ENCODE measurements around the gene C5AR1.
"Not testable (repeated sequence)": the region's sequence is repeated elsewhere in the genome, so short reads cannot be mapped to it uniquely, and the experiment has no call there.

The C5AR1 gene

DNA sequence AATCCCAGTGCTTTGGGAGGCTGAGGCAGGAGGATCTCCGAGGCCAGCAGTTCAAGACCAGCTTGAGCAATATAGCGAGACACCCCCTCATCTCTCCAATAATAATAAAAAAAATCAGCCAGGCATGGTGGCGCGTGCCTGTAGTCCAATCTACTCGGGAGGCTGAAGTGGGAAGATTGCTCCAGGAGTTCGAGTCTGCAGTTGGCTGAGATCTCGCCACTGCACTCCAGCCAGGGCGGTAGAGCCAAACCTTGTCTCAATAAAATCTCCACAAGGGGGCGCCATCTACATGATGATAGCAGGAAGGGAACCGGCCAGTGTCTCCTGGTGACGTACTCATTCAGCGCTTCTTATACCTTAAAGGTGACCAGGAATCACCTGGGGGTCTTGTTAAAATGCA lies 13.6 kb upstream of the C5AR1 start:
- peak; percentile 21 for DNase-seq

DNA sequence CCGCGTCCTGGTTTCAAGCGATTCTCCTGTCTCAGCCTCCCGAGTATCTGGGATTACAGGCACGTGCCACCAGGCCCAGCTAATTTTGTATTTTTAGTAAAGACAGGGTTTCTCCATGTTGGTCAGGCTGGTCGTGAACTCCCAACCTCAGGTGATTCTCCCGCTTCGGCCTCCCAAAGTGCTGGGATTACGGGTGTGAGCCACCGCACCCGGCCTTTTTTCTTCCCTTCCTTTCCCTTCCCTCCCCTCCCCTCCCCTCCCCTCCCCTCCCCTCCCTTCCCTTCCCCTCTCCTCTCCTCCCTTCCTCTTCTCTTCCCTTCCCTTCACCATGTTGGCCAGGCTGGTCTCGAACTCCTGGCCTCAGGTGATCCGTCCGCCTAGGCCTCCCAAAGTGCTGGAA lies 8.8 kb upstream of the C5AR1 start:
- not testable (repeated sequence) for DNase-seq

- DNase-seq, result peak; percentile 14
Observed at GRCh38 chr19:47302249-47302648, 7.4 kb upstream of the C5AR1 start.

GRCh38 chr19:47303966-47304365 lies 5.7 kb upstream of the C5AR1 start:
- DNase-seq, result peak; percentile 20

- DNase-seq, result no peak
Observed at GRCh38 chr19:47305309-47305751, 4.3 kb upstream of the C5AR1 start.

DNA sequence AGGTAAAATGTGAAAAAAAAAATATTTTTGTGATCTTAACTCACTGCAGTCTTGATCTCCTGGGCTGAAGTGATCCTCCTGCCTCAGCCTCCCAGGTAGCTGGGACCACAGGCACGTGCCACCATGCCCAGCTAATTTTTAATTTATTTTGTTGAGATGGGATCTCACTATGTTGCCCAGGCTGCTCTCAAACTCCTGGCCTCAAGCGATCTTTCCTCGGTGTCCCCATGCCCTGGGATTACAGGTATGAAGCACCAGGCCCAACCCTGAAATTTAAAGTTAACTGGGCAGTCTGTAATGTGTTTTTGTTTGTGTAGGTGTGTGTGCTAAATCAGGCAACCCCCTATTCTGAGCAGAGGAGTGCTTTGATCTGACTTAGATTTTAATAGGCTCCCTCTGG lies 3.4 kb upstream of the C5AR1 start:
- DNase-seq, result no peak

GRCh38 chr19:47309038-47309437 lies 623 bp upstream of the C5AR1 start:
- no peak for DNase-seq

DNA sequence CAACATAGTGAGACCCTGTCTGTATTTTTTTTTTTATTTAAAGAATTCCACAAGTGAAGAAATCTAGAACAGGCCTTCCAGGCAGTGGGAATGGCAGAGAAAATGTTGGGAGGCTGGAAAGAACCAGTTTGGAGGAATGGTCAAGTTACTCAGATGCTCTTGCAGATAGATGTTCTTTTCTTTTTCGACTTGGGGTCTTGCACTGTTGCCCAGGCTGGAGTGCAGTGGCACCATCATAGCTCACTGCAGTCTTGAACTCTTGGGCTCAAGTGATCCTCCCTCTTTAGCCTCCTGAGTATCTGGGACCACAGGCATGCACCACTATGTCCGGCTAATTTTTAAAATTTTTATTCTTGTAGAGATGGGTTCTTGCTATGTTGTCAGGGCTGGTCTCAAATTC lies 662 bp downstream of the C5AR1 start:
- DNase-seq, result no peak

DNA sequence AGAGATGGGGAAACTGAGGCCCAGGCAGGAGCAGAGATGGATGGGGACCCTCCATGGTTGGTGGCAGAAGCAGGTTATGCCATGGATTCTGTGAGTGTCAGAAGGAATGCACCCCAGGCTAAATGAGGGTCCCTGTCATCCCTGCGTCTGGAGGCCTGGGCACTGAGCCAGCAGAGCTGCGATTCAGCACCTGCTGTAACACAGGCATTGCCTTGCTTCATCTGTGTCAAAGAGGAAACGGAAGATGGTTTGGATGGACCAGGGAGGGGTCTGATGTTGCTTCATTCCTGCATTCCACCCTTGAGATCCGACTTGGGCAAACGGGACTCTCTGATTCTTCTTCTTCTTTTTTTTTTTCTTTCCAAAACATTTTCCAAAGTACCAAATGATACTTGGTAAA lies 1.2 kb downstream of the C5AR1 start:
- DNase-seq, result peak; percentile 82

DNA sequence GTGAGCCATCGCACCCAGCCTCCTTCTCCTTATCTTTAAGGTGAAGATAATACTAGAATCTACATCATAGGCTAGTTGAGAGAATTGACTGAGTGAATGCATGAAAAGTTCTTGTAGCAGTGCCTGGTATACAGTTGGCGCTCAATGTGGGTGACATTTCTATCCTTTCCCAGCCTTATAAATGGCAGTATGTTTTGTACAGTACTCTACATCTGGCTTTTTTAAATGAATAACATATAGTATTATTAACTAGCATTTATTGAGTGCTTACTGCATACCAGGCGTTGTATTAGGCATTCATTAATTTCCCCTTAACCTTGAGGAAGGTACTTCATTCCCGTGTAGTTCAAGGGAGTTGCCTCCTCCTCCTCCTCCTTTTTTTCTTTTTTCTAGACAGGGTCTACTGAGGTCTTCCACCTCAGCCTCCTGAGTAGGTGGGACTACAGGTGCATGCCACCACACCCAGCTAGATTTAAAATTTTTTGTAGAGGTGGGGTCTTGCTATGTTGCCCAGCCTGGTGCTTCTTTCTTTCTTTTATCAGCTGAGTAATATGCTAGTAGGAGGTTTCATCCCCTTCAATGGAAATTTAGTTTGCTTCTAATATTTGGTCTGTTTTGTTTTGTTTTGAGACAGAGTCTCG lies 2.8 kb downstream of the C5AR1 start:
- DNase-seq, result no peak

DNA sequence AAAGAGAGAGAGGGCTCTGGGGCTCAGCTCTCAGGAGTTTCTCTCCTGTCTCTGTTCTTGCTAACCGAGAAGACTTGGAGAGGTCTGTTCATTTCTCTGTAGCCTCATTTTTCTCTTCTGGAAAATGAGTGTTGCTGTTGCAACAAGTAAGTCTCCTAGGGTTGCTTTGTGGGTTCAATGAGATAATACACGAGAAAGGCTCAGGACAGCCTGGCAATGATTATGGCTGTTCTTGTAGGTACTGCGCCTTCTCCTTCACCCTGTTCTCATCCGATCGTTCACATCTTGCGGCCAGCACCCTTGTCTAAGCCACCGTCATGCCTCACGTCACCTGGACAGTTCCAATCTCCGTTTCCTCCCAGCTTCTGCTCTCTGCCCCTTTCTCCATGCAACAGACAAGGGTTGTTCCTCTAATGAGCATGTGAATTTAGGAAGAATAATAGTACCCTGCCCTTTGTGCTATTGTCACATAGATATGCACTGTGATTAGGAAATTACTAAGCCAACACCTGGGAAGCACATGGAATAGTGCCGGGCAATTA lies 4.2 kb downstream of the C5AR1 start:
- no peak for DNase-seq

DNA sequence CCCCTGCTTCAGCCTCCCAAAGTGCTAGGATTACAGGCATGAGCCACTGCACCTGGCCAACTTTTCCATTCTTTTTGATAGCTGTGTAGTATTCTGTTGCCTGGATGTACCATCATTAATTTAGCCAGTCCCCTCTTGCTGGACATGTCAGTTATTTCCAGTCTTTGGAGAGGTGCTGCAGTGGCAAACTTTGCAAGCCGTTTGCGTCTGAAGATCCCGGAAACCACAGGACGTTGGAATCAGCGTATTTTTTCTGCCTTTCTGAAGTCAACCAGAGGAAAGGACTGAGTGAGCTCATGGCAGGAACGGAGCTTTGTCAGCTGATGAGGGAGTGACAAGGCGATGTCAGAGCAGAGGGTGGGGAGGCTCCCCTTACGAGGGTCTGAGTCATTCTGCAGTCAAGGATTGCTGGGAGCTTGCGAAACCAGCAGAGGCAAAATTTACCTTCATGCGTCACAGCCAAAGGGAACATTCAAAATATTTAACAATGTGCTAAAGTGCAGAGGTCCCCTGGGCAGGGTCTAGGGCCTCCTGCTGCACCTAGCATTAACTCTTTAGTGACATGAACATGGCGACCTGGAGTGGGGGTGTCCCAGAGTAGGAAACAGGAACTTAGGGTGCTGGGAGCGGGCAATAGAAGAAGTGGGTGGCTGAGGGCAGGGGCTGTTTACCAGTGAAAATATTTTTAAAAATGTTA lies 5.6 kb downstream of the C5AR1 start:
- DNase-seq, result peak; percentile 76

DNA sequence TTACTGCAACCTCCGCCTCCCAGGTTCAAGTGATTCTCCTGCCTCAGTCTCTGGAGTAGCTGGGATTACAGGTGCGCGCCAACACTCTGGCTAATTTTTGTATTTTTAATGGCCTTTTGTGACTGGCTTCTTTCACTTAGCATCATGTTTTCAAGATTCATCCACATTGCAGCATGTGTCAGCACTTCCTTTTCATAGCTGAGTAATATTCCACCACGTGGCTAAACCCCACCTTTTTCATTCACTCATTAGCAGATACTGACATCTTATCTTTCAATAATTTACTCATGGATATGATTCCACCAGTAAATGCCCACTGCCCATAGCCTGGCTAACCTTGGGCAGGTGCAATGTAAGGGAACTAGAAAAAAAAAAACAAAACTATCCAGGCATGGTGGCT lies 6.9 kb downstream of the C5AR1 start:
- no peak for DNase-seq

DNA sequence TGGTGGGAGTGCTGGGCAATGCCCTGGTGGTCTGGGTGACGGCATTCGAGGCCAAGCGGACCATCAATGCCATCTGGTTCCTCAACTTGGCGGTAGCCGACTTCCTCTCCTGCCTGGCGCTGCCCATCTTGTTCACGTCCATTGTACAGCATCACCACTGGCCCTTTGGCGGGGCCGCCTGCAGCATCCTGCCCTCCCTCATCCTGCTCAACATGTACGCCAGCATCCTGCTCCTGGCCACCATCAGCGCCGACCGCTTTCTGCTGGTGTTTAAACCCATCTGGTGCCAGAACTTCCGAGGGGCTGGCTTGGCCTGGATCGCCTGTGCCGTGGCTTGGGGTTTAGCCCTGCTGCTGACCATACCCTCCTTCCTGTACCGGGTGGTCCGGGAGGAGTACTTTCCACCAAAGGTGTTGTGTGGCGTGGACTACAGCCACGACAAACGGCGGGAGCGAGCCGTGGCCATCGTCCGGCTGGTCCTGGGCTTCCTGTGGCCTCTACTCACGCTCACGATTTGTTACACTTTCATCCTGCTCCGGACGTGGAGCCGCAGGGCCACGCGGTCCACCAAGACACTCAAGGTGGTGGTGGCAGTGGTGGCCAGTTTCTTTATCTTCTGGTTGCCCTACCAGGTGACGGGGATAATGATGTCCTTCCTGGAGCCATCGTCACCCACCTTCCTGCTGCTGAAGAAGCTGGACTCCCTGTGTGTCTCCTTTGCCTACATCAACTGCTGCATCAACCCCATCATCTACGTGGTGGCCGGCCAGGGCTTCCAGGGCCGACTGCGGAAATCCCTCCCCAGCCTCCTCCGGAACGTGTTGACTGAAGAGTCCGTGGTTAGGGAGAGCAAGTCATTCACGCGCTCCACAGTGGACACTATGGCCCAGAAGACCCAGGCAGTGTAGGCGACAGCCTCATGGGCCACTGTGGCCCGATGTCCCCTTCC lies 10.5 kb downstream of the C5AR1 start:
- no peak for DNase-seq

- no peak for DNase-seq
Observed at GRCh38 chr19:47321630-47322029, 12.0 kb downstream of the C5AR1 start.

DNA sequence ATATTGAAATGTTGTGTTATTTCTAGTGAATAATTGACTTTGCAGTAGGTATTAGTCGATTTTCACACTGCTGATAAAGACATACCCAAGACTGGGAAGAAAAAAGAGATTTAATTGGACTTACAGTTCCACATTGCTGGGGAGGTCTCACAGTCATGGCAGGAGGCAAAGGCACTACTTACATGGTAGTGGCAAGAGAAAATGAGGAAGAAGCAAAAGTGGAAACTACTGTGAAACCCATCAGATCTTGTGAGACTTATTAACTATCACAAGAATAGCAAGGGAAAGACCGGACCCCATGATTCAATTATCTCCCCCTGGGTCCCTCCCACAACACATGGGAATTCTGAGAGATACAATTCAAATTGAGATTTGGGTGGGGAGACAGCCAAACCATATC lies 12.4 kb downstream of the C5AR1 start:
- DNase-seq, result peak; percentile 39

DNA sequence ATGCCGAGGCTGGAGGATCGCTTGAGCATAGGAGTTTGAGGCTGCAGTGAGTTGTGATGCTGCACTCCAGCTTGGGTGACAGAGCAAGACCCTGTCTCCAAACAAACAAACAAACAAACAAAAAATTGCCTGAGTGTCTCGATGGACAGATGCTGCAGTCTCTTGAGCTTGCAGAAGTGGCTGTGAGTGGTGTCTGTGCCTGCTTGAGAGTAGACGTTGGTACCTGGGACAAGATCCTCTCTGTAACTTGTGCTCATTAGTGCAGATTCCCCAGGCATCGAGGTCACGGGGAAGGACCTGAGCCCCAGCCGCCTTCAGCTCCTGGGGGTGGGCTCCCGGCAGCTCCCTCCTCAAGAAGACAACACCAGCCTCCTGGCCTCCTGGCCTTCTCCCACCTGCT lies 13.7 kb downstream of the C5AR1 start:
- no peak for DNase-seq

- no peak for DNase-seq
Observed at GRCh38 chr19:47323872-47324271, 14.2 kb downstream of the C5AR1 start.

DNA sequence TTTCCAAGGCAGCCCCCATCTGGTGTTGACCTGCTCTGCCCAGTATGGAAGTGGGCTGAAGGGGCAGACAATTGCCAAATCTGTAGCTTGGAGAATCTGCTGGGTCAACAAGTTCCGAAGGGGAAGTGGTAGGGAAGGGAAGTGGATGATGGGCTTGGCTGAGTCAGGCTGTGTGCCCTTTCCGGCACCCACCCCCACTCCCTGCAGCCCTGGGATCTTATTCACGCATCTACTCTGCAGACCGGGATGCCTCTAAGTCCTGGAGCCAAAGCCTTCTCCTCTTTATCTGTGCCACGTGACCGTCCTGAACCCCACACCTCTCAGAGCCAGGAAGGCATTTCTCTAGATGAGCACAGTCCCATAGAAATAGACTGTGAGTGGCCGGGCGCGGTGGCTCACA lies 14.8 kb downstream of the C5AR1 start:
- DNase-seq, result peak; percentile 24

- no peak for DNase-seq
Observed at GRCh38 chr19:47330466-47330869, 20.8 kb downstream of the C5AR1 start.

GRCh38 chr19:47331490-47331889 lies 21.8 kb downstream of the C5AR1 start:
- no peak for DNase-seq

GRCh38 chr19:47331931-47332547 lies 22.4 kb downstream of the C5AR1 start, which contains the start of gene C5AR2:
C5AR2 (plus strand) TSS chr19:47332175; CDS start chr19:47340800, 8,625 bp downstream.
- DNase-seq, result no peak

Data from GF-D8 (cell line).